H7 (cell line): ENCODE data around the gene SORCS2. TPM values are rescaled to one million over a fixed set of nuclear protein-coding genes. Genes with fewer than 3 reads are reported as not detected.
A peak's percentile ranks its signal among the peaks of the same experiment; 100 is the strongest.

Source experiments
- DNase-seq: peaks from one replicate; pipeline ENCODE4 v3.0.0; 2012
- H3K27me3 ChIP-seq: 2 replicates; pipeline ENCODE4 v1.6.0; 2011; ENCODE audit warnings: mild to moderate bottlenecking, low read length; ENCODE audit not compliant: control insufficient read depth, insufficient read depth
- H3K36me3 ChIP-seq: replicated peaks from 2 replicates; pipeline ENCODE4 v1.5.1; 2011; ENCODE audit warnings: low read length; ENCODE audit not compliant: control insufficient read depth, insufficient read depth
- H3K4me3 ChIP-seq: 2 replicates; pipeline ENCODE4 v1.5.1; 2011; ENCODE audit warnings: low read depth, mild to moderate bottlenecking, control low read depth, low read length, moderate library complexity; ENCODE audit not compliant: insufficient read depth
- total RNA-seq: library from RNA; depleted of rRNA; stranded (reverse); fragments of >200 nt; shearing (Covaris generic); gene quantifications from 2 replicates; pipeline ENCODE4 v1.2.3, GENCODE V29; 2014

SORCS2 gene
- total RNA-seq, 1 experiment from 2014 or later = 2.0 TPM

DNA sequence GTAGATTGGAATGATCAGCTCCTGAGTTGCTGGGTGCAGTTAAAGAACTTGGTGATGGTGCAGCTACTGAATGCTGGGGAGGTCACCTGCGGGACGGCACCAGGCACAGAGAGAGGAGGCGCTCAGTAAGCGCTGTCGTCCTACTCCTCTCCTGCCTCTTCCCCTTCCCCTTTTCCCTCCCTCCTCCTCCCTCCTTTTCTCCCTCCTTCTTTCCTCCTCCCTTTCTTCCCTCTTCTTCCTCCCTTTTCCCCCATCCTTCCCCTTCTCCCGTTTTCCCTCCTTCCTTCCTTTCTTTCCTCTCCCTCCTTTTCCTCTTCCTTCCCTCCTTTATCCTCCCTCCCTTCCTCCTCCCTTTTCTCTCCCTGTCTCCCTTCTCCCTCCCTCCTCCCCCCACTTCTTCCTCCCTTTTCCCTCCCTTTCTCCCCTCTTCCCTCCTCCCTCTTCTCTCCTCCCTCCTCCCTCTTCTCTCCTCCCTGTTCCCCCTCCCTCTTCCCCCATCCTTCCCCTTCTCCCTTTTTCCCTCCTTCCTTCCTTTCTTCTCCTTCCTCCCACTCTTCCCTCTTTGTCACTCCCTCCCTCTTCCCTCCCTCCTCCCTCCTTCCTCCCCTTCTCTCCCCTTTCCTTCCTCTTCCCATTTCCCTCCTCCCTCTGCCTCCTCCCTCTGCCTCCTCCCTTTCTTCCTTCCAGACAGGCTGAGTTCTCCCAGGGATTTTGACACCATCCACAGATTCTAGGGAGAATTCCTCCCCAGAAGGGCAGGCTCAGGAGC, 330.3 kb downstream of the SORCS2 start:
- no peak for DNase-seq
- H3K4me3 ChIP-seq = no peak overlapping the region
- no peaks in the 10 kb centered on the region for H3K36me3 ChIP-seq
- no peaks in the 10 kb centered on the region for H3K27me3 ChIP-seq

GRCh38 chr4:7523526-7523925, 331.2 kb downstream of the SORCS2 start:
- no peak for DNase-seq
- Histone ChIP-seq H3K4me3 (no peak overlapping the region), H3K27me3 (no peaks in the 10 kb centered on the region), H3K36me3 (no peaks in the 10 kb centered on the region)

DNA sequence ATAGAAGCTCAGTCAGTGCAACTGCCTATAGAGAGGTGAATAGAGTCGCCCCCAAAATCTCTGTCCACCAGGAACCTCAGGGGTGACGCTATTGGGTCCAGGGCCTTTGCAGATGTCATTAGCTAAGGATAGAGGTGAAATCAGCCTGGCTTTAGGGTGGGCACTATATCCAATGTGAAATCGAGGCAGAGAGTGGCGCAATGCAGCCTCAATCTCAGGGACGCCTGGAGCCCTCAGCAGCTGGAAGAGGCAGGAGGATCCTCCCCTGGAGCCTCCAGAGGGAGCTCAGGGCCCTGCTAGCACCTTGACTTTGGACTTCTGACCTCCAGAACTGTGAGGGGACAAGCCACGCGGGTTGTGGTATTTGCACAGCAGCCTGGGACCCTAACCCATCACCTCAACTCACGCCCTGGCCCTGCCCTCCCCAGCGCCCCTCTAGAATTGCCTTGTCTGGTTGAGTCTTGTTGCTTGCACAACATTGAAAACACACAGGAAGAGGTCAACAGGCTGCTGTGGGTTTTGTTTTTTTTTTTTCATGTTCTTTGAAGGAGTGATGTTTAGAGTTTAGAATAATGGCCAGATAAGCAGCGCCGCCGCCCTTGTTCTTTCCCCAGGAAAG, 331.8 kb downstream of the SORCS2 start:
- no peak for DNase-seq
- no peaks in the 10 kb centered on the region for H3K36me3 ChIP-seq
- H3K27me3 ChIP-seq = no peaks in the 10 kb centered on the region
- no peak overlapping the region for H3K4me3 ChIP-seq

GRCh38 chr4:7524843-7525242, 332.5 kb downstream of the SORCS2 start:
- Histone ChIP-seq H3K4me3 (no peak overlapping the region), H3K27me3 (no peaks in the 10 kb centered on the region)

DNA sequence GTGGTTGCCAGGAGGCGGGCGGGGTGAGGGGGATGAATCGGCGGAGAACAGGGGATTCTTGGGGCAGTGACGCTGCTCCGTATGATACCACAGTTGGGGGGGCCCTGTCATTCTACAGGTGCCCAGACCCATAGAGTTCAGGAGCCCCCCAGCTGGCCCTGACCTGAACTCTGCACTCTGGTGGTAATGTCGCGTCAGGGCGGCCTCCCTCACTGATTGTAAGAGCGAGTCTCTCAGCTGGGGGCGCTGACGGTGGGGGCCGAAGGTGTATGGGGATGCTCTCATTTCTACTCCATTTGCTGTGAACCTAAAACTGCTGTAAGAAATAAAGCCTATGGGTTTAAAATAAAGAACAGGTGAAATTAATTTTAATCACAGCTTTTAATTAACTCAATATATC, 334.2 kb downstream of the SORCS2 start:
- DNase-seq = peak; percentile 86
- H3K4me3 ChIP-seq = no peak overlapping the region
- H3K27me3 ChIP-seq = no peaks in the 10 kb centered on the region
- H3K36me3 ChIP-seq = no peaks in the 10 kb centered on the region

More at GRCh38 chr4:7524843-7525242, 332.5 kb downstream of the SORCS2 start:
- no peaks in the 10 kb centered on the region for H3K36me3 ChIP-seq
- DNase-seq = no peak

DNA sequence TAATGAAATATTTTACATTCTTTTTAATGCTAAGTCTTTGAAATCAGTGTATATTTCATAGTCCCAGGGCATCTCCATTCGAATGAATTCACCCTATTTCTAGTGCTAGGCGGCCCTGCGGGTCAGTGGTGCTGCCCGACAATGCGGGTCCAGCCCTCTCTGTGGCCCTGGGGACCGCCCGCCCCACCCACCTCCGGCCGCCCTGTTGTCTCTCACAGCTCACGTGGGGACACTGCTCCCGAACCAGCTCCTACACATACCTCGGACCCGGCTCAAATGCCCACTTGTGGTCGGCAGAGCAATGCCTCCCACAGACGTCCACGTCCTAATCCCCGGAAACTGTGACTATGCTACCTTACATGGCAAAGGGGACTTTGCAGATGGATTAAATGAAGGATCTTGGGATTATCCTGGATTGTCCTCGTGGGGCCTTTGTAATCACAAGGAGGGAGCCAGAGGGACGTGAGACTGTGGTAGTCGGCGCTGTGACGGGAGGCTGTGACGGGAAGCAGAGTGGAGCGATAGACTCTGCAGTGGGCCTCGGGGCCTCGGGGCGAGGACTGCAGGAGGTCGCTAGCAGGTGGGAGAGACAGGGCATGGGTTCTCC, 334.7 kb downstream of the SORCS2 start:
- Histone ChIP-seq H3K36me3 (no peaks in the 10 kb centered on the region), H3K27me3 (no peaks in the 10 kb centered on the region), H3K4me3 (no peak overlapping the region)
- DNase-seq = no peak

DNA sequence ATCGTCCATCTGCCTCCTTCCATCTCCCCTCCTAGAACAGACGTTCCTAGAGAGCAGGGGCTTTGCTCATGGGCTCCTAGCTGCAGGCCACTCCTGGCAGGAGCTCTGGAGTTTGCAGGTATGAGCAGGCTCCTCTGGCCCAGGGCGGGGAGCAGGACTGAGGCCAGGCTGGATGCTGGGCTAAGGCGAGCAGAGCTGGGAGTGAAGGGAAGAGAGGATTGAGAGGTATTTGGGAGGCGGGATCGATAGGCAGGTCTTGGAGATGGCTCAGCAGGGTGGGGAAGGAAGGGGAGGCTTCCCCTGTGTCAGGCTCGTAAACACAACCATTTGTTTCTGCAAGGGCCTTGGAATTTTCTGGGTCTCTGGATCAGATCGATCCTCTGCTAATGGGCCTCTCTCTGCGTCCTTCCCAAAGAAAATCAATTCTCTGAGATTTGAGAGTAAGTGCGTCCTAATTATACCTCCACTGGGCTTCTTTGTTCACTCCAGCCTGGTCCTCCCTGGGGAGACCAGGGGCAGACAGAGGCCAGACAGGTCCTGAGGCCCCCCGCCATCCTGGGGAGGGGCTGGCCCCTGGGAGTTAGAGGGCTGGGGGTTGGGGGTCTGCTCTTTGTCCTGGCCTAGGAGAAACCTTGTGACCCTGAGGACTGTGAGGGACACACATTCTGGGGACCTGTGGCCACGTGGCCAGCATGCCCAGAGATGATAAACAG, 337.2 kb downstream of the SORCS2 start:
- DNase-seq = peak; percentile 81
- Histone ChIP-seq H3K36me3 (no peaks in the 10 kb centered on the region), H3K4me3 (no peak overlapping the region)

GRCh38 chr4:7530082-7530481, 337.7 kb downstream of the SORCS2 start:
- Histone ChIP-seq H3K27me3 (no peaks in the 10 kb centered on the region), H3K4me3 (no peak overlapping the region), H3K36me3 (no peaks in the 10 kb centered on the region)
- DNase-seq = no peak

More for the DNA sequence above, 337.2 kb downstream of the SORCS2 start:
- H3K27me3 ChIP-seq = no peaks in the 10 kb centered on the region

GRCh38 chr4:7530932-7531639, 338.7 kb downstream of the SORCS2 start:
- no peak overlapping the region for H3K4me3 ChIP-seq
- H3K27me3 ChIP-seq = no peaks in the 10 kb centered on the region
- no peak for DNase-seq
- H3K36me3 ChIP-seq = no peaks in the 10 kb centered on the region

DNA sequence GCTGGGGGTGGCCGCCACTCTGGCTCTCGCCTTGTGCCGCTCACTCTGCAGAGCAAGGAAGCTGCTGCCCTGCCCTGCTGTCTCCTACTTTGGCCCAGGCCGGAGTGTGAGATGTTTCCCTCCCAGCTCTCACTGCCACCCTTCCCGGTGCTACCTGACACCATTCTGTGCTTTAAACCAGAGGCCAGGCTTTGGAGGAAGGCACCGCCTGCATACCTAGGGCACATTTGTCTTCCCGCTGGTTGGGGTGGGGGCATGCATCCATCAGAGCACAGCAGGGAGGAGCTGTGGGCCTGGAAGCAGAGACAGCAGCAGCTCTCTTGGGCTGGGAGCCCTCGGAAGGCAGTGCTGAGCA, 339.3 kb downstream of the SORCS2 start:
- no peak overlapping the region for H3K4me3 ChIP-seq
- no peaks in the 10 kb centered on the region for H3K36me3 ChIP-seq
- DNase-seq = peak; percentile 74
- no peaks in the 10 kb centered on the region for H3K27me3 ChIP-seq

GRCh38 chr4:7532043-7532442, 339.7 kb downstream of the SORCS2 start:
- no peaks in the 10 kb centered on the region for H3K36me3 ChIP-seq
- H3K4me3 ChIP-seq = no peak overlapping the region
- H3K27me3 ChIP-seq = no peaks in the 10 kb centered on the region
- DNase-seq = no peak

GRCh38 chr4:7533267-7533666, 340.9 kb downstream of the SORCS2 start:
- no peak for DNase-seq
- no peak overlapping the region for H3K4me3 ChIP-seq
- H3K27me3 ChIP-seq = no peaks in the 10 kb centered on the region
- H3K36me3 ChIP-seq = no peaks in the 10 kb centered on the region

GRCh38 chr4:7535094-7535493, 342.8 kb downstream of the SORCS2 start:
- H3K27me3 ChIP-seq = no peaks in the 10 kb centered on the region
- no peak for DNase-seq
- H3K4me3 ChIP-seq = no peak overlapping the region
- H3K36me3 ChIP-seq = no peaks in the 10 kb centered on the region

DNA sequence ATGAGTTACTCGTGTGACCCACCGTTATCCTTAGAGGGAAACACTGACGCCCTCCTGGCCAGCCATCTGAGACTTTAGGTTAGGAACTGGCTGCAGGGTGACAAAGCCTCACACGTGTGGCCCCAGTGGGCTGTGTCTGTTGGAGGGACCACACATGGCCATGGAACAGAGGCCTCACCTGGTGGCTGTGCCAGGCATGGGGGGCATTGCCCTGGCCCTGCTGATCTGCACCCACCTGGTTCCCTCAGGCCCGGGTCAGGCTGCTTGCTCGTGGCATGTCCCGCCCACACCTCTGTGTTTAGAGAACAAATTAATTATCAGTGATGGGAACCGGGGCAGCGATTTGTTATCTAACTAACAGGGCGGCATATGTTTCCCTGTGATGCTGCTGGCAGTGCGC, 343.3 kb downstream of the SORCS2 start:
- H3K36me3 ChIP-seq = no peaks in the 10 kb centered on the region
- H3K4me3 ChIP-seq = no peak overlapping the region
- H3K27me3 ChIP-seq = no peaks in the 10 kb centered on the region
- DNase-seq = no peak
